GM23338 (cell line): ENCODE results near the gene NTMT2. TPM values are rescaled to one million over a fixed set of nuclear protein-coding genes. Genes with fewer than 3 reads are reported as not detected.

ENCODE experiments used
- ATAC-seq: fragments of 200-7000 bp; cut with Tn5 transposase; 3 replicates; pipeline ENCODE4 v1.9.1; 2020
- DNase-seq: peaks from one replicate; pipeline ENCODE4 v3.0.0-alpha.2; 2015; ENCODE audit warnings: low spot score
- H2AFZ ChIP-seq: fragments of 200-600 bp; sonication (generic); 2 replicates; pipeline ENCODE4 v1.8.0; 2016; ENCODE audit warnings: antibody characterized with exemption, mild to moderate bottlenecking, moderate library complexity
- H3F3A ChIP-seq: fragments of 200-600 bp; sonication (generic); replicated peaks from 2 replicates; pipeline ENCODE4 v1.8.0; 2017; ENCODE audit warnings: antibody characterized with exemption, mixed run types, low read depth
- H3K27ac ChIP-seq: fragments of 200-600 bp; sonication (generic); 2 replicates; pipeline ENCODE4 v1.6.1; 2016; ENCODE audit warnings: low read depth
- H3K27me3 ChIP-seq: fragments of 200-600 bp; sonication (generic); 2 replicates; pipeline ENCODE4 v1.8.0; 2016; ENCODE audit warnings: mild to moderate bottlenecking, mixed run types, moderate library complexity; ENCODE audit not compliant: insufficient read depth
- H3K36me3 ChIP-seq: fragments of 200-600 bp; sonication (generic); 2 replicates; pipeline ENCODE4 v1.8.0; 2016; ENCODE audit warnings: mild to moderate bottlenecking; ENCODE audit not compliant: insufficient read depth
- H3K4me1 ChIP-seq: fragments of 200-600 bp; sonication (generic); 2 replicates; pipeline ENCODE4 v1.8.0; 2016; ENCODE audit warnings: mild to moderate bottlenecking, moderate library complexity; ENCODE audit not compliant: insufficient read depth
- H3K4me2 ChIP-seq: fragments of 200-600 bp; sonication (generic); 2 replicates; pipeline ENCODE4 v1.7.1; 2017; ENCODE audit warnings: mixed run types
- H3K4me3 ChIP-seq: fragments of 200-600 bp; sonication (generic); 2 replicates; pipeline ENCODE4 v1.6.1; 2016; ENCODE audit warnings: mixed run types
- H3K79me2 ChIP-seq: fragments of 200-600 bp; sonication (generic); replicated peaks from 2 replicates; pipeline ENCODE4 v1.8.0; 2017; ENCODE audit warnings: mild to moderate bottlenecking; ENCODE audit not compliant: insufficient read depth
- H3K9me2 ChIP-seq: fragments of 200-600 bp; sonication (generic); 2 replicates; pipeline ENCODE4 v1.8.0; 2017; ENCODE audit not compliant: insufficient read depth
- H4K20me1 ChIP-seq: fragments of 200-600 bp; sonication (generic); replicated peaks from 2 replicates; pipeline ENCODE4 v1.8.0; 2017; ENCODE audit warnings: mild to moderate bottlenecking; ENCODE audit not compliant: insufficient read depth
- H3K27ac Mint-ChIP-seq: 2 replicates; pipeline ENCODE4 v1.8.0; 2020; ENCODE audit warnings: inconsistent platforms, mild to moderate bottlenecking, moderate library complexity, mixed read lengths
- H3K27me3 Mint-ChIP-seq: 3 replicates; pipeline ENCODE4 v1.8.0; 2022; ENCODE audit warnings: low read depth, mild to moderate bottlenecking, moderate library complexity, mixed read lengths, inconsistent platforms; ENCODE audit not compliant: insufficient read depth, poor library complexity
- H3K36me3 Mint-ChIP-seq: 3 replicates; pipeline ENCODE4 v1.8.0; 2021; ENCODE audit warnings: low read depth, mild to moderate bottlenecking, inconsistent platforms, moderate library complexity, mixed read lengths
- H3K4me1 Mint-ChIP-seq: 3 replicates; pipeline ENCODE4 v1.8.0; 2020; ENCODE audit warnings: mild to moderate bottlenecking, inconsistent platforms, mixed read lengths
- H3K4me3 Mint-ChIP-seq: 3 replicates; pipeline ENCODE4 v1.8.0; 2021; ENCODE audit warnings: moderate library complexity, mild to moderate bottlenecking, inconsistent platforms, mixed read lengths
- H3K9me3 Mint-ChIP-seq: 3 replicates; pipeline ENCODE4 v1.8.0; 2020; ENCODE audit warnings: moderate library complexity, mild to moderate bottlenecking, inconsistent platforms, mixed read lengths
- CTCF ChIP-seq, 2 experiments: fragments of 200-600 bp in 1 of 2; sonication (generic) in 1 of 2; conservative IDR thresholded peaks; 2 replicates each; pipeline versions ENCODE4 v1.5.1 to v1.6.1; 2016 to 2017; ENCODE audit warnings: antibody characterized with exemption in 2 of 2, low read depth in 2 of 2, mild to moderate bottlenecking in 2 of 2, moderate library complexity in 1 of 2
- ETS1 ChIP-seq: IDR thresholded peaks from 2 replicates; pipeline ENCODE4 v1.6.1; 2016; ENCODE audit warnings: antibody characterized with exemption
- EZH2 ChIP-seq: fragments of 200-600 bp; sonication (generic); IDR thresholded peaks from one replicate; pipeline ENCODE4 v1.8.0; 2017; ENCODE audit warnings: antibody characterized with exemption, mild to moderate bottlenecking, low read depth; ENCODE audit not compliant: unreplicated experiment
- EZH2phosphoT487 ChIP-seq: fragments of 200-600 bp; sonication (generic); IDR thresholded peaks from one replicate; pipeline ENCODE4 v1.8.1; 2018; ENCODE audit warnings: antibody characterized with exemption; ENCODE audit not compliant: unreplicated experiment
- JUNB ChIP-seq: IDR thresholded peaks from one replicate; pipeline ENCODE4 v1.6.1; 2016; ENCODE audit warnings: antibody characterized with exemption; ENCODE audit not compliant: unreplicated experiment
- NANOG ChIP-seq: IDR thresholded peaks from 2 replicates; pipeline ENCODE4 v1.6.1; 2016; ENCODE audit warnings: antibody characterized with exemption, borderline replicate concordance
- ZNF114 ChIP-seq: fragments of 250-450 bp; sonication (Bioruptor Pico); IDR thresholded peaks from 2 replicates; pipeline ENCODE4 v1.5.0; 2020; ENCODE audit warnings: mild to moderate bottlenecking, moderate library complexity
- ZNF331 ChIP-seq: fragments of 250-450 bp; sonication (Bioruptor Pico); IDR thresholded peaks from 2 replicates; pipeline ENCODE4 v1.5.0; 2020; ENCODE audit warnings: low read depth, mild to moderate bottlenecking, moderate library complexity
- polyA plus RNA-seq: library from polyadenylated mRNA; unstranded; fragments of >200 nt; fragmentation: Nextera tagmentation; extraction: Ambion mirVana; gene quantifications from 2 replicates; pipeline ENCODE4 v1.2.1, GENCODE V29; 2016
- total RNA-seq: library from RNA; depleted of rRNA; stranded (reverse); fragments of >200 nt; shearing (Covaris generic); gene quantifications from 2 replicates; pipeline ENCODE4 v1.2.3, GENCODE V29; 2014
- TF ChIP-seq, protein P1 (sequence below): IDR thresholded peaks from one replicate; pipeline ENCODE4 v1.6.1; 2018; ENCODE audit warnings: antibody characterized with exemption; ENCODE audit not compliant: unreplicated experiment

Gene NTMT2
- total and polyA plus RNA-seq, 2 experiments from 2014 or later = 0.48 TPM; not detected in 1

DNA sequence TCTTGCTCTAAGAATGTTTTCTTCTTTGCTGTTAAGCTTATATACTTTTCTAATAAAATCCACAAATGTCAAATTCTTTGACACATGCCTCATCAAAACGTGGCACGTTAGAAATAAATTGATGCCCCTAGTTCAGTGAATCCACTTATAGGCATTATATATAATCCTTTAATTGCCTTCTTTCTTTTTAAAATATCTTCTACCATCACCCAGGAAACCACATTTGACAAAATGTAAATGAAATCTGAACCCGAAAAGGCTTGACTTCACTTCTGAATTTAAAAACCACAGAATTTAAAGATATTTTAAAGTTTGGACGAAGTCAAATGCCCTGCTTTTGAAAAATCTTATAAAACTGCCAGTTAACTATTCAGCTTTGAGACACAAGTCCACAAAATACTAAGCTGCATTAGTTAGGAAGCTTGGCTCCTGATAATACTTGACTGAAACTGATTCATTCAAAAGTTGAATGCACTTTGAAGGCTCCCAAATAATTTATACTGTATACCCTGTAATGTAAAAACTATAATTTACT lies 48.9 kb upstream of the NTMT2 start:
- H3K36me3 ChIP-seq = no peaks in the 10 kb centered on the region
- H3K4me2 ChIP-seq = no peak overlapping the region
- no peak overlapping the region for H3K27ac Mint-ChIP-seq
- H3K4me3 ChIP-seq = no peak overlapping the region
- no peak overlapping the region for H2AFZ ChIP-seq
- H3K9me2 ChIP-seq = no peaks in the 10 kb centered on the region
- H3K27ac ChIP-seq = no peak overlapping the region
- H3K27me3 Mint-ChIP-seq = no peaks in the 10 kb centered on the region
- no peak for DNase-seq
- no peaks in the 10 kb centered on the region for H3K79me2 ChIP-seq
- TF ChIP-seq JUNB = no peak
- no peak for TF ChIP-seq ZNF331 (CRISPR knock-in tag)
- no peak for TF ChIP-seq CTCF (conservative IDR thresholded peaks at IDR 0.05; ENCODE audit: low read depth in 2 of 2)
- no peak for TF ChIP-seq ETS1
- TF ChIP-seq, protein P1, sequence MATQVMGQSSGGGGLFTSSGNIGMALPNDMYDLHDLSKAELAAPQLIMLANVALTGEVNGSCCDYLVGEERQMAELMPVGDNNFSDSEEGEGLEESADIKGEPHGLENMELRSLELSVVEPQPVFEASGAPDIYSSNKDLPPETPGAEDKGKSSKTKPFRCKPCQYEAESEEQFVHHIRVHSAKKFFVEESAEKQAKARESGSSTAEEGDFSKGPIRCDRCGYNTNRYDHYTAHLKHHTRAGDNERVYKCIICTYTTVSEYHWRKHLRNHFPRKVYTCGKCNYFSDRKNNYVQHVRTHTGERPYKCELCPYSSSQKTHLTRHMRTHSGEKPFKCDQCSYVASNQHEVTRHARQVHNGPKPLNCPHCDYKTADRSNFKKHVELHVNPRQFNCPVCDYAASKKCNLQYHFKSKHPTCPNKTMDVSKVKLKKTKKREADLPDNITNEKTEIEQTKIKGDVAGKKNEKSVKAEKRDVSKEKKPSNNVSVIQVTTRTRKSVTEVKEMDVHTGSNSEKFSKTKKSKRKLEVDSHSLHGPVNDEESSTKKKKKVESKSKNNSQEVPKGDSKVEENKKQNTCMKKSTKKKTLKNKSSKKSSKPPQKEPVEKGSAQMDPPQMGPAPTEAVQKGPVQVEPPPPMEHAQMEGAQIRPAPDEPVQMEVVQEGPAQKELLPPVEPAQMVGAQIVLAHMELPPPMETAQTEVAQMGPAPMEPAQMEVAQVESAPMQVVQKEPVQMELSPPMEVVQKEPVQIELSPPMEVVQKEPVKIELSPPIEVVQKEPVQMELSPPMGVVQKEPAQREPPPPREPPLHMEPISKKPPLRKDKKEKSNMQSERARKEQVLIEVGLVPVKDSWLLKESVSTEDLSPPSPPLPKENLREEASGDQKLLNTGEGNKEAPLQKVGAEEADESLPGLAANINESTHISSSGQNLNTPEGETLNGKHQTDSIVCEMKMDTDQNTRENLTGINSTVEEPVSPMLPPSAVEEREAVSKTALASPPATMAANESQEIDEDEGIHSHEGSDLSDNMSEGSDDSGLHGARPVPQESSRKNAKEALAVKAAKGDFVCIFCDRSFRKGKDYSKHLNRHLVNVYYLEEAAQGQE = no peak
- TF ChIP-seq NANOG = no peak
- TF ChIP-seq ZNF114 (CRISPR knock-in tag) = no peak
- no peak for TF ChIP-seq EZH2
- TF ChIP-seq EZH2phosphoT487 = no peak
- H3K27me3 ChIP-seq = no peaks in the 10 kb centered on the region
- ATAC-seq = no peak
- no peak overlapping the region for H3K4me3 Mint-ChIP-seq
- H3K4me1 ChIP-seq = 0 out of 2 replicates have a peak, but pooled peaks cover 3% of the 10 kb centered on the region
- H3K36me3 Mint-ChIP-seq = peaks cover 5% of the 10 kb centered on the region; the same call in 1 of the 3 replicates
- peaks cover 25% of the 10 kb centered on the region for H3K4me1 Mint-ChIP-seq
- H3K9me3 Mint-ChIP-seq = peaks cover 17% of the 10 kb centered on the region
- no peaks in the 10 kb centered on the region for H4K20me1 ChIP-seq
- H3F3A ChIP-seq = no peaks in the 10 kb centered on the region
